Tracheal epithelial cell (primary cell): Measurements from ENCODE around the gene CHIT1. TPM values are rescaled to one million over a fixed set of nuclear protein-coding genes. Genes with fewer than 3 reads are reported as not detected.

ENCODE experiments used
- total RNA-seq: library from RNA; depleted of rRNA; stranded (reverse); fragments of >200 nt; gene quantifications from 2 replicates; pipeline ENCODE4 v1.2.1, GENCODE V29; 2014

Gene CHIT1
- under 0.01 and 0.24 TPM in 2 replicates for total RNA-seq

DNA sequence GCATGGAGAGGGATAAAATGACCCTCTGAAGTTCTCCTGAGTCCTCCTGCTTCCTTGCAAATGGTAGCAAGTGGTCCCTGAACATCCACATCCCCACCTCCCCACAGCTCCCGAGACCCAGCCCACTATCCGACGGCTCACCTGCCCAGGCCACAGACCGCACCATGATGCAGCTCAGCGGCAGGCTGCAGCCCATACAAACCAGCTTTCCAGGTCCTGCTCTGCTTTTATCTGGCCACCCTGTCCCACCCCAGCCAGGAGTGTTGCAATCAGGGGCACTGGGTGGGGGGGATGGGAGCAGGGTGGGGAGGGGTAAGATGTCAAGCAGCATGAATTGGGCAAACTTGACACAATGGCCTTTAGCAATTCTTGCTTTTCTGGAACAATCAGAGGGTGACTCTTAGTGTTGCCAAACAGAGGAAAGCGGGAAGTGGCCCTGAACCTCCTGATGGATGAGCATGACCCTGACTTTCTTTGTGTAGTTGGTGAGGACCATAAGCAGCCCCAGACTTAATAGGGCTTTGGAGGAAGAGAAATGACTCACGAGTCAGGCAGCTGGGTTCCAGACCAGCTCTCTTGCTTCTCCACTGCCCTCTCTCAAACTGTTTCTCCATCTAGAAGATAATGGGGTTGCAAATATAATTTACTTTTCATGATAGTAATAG is at the start of gene CHIT1:
Gene CHIT1 (minus strand): TSS at position 203 of the 665 bp plus-strand sequence. CDS start 37 bp downstream, at position 166.

DNA sequence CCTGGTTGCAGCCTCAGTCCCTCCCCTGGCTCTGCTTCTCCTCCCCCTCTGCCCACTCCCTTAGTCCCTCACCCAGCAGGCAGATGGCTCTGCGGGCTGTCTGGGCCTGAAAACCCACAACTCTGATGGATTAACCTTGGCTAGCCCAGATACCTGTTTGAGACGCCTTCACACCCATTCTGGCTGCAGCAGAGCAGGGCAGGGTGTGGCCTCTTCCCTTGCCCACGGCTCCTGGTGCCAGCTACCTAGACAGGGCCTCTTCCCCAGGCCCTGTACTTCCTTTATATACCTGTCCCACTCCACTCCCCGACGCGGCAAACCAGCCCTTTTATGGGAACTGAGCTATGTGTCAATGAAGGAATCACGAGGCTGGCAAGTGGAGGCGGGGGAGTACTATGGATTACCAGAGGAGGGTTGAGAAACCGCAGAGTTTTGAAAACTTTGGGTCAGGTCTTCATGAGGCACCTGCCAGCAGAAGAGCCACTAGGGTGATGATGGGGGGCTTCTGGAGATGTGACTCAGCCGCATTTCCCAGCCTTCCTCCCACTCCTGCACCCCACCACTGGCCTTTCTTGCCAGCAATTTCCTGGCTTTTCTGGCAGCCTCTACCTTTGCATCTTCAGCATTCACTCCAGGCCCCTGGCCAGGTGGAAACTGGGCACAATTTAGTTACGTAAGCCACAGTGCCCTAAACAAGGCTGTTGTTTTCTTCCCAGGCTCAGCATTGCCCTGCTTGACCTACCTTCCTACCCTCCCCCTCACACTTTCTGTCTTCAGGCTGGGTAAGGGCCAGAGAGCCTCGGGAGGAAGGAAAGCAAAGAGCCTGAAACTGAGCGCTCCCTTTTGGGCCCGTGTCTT is 42.8 kb downstream of the CHIT1 start, which contains the start of gene CHI3L1:
Gene CHI3L1 (minus strand): TSS at position 259 of the 858 bp plus-strand sequence. CDS start 81 bp downstream, at position 178.

DNA sequence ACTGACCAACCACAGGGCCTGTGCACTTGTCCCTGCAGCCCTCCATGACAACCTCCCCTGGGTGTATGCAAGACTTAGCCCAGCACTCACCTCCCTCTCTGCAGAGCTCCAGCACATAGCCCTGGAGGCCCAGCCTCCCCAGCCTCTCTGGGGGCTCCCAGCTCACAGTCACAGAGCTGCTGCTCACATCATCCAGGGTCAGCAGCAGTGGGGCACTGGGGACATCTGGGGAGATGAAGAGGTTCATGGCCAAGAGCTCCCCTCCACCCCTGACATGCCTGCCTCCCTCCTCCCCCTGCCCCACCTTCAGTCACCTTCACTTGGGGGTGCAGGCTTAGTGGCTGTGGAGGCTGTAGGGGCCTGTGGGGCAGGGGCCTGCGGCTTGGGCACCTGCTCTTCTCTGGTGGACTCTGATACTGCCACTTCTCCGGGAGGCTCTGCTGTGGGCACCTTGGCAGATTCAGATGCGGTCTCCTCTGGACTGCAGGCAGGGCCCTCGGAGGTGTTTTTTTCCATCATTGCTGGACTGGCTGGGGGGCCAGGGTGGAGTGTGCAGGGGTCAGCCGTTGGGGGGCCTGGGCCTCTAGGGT is 54.1 kb downstream of the CHIT1 start, which contains the start of gene MYBPH:
Gene MYBPH (minus strand): TSS at position 590 of the 590 bp plus-strand sequence. CDS start 71 bp downstream, at position 519.

Other genes starting within 250 kb of the CHIT1 start
- gene TMEM183A, start 222.3 kb downstream of the CHIT1 start, total RNA-seq: 117 and 139 TPM in 2 replicates
- 0.64 and 14.0 TPM in 2 replicates for gene PPFIA4, start 203.2 kb downstream of the CHIT1 start, total RNA-seq
- gene MYOG, start 143.7 kb downstream of the CHIT1 start, total RNA-seq: not detected in 2 replicates
- gene ADORA1, start 101.9 kb downstream of the CHIT1 start, total RNA-seq: under 0.01 and 0.72 TPM in 2 replicates
- gene MYBPH, start 53.8 kb downstream of the CHIT1 start, total RNA-seq: not detected in 2 replicates
- 0.21 and 1.7 TPM in 2 replicates for gene CHI3L1, start 43.0 kb downstream of the CHIT1 start, total RNA-seq
- gene BTG2, start 75.8 kb upstream of the CHIT1 start, total RNA-seq: 39.2 and 43.9 TPM in 2 replicates
- under 0.01 TPM in 1 of 2 replicates, not detected in the other for gene FMOD, start 121.4 kb upstream of the CHIT1 start, total RNA-seq
- gene PRELP, start 246.1 kb upstream of the CHIT1 start, total RNA-seq: not detected in 2 replicates